OCI-LY1 (cell line): ENCODE results near the gene GIPR.

Experiments used
- H2AFZ ChIP-seq: fragments of 200-600 bp; sonication (generic), shearing (Covaris generic); 2 replicates; pipeline ENCODE4 v1.6.0; 2014; ENCODE audit warnings: antibody characterized with exemption, mild to moderate bottlenecking, low read length
- H3F3A ChIP-seq: fragments of 200-600 bp; sonication (generic), shearing (Covaris generic); 2 replicates; pipeline ENCODE4 v1.6.0; 2014; ENCODE audit warnings: mild to moderate bottlenecking, antibody characterized with exemption, low read length, moderate library complexity; ENCODE audit not compliant: insufficient read depth
- H3K27ac ChIP-seq: fragments of 200-600 bp; sonication (generic); 2 replicates; pipeline ENCODE4 v1.5.1; 2014; ENCODE audit warnings: low read length, mixed run types, mild to moderate bottlenecking, low read depth; ENCODE audit not compliant: poor library complexity, severe bottlenecking
- H3K27me3 ChIP-seq: fragments of 200-600 bp; sonication (generic); 2 replicates; pipeline ENCODE4 v1.6.0; 2014; ENCODE audit warnings: antibody characterized with exemption, mild to moderate bottlenecking, low read length, moderate library complexity; ENCODE audit not compliant: insufficient read depth
- H3K36me3 ChIP-seq: fragments of 200-600 bp; sonication (generic); 2 replicates; pipeline ENCODE4 v1.6.1; 2014; ENCODE audit warnings: mild to moderate bottlenecking, antibody characterized with exemption, low read length, moderate library complexity, mixed read lengths; ENCODE audit not compliant: insufficient read depth
- H3K4me1 ChIP-seq: fragments of 200-600 bp; sonication (generic); 2 replicates; pipeline ENCODE4 v1.5.1; 2014; ENCODE audit warnings: mild to moderate bottlenecking, low read length, moderate library complexity; ENCODE audit not compliant: insufficient read depth, severe bottlenecking
- H3K4me2 ChIP-seq: fragments of 200-600 bp; sonication (generic), shearing (Covaris generic); 2 replicates; pipeline ENCODE4 v1.6.1; 2014; ENCODE audit warnings: low read length
- H3K4me3 ChIP-seq: fragments of 200-600 bp; sonication (generic); 2 replicates; pipeline ENCODE4 v1.5.1; 2014; ENCODE audit warnings: low read length, low read depth, mild to moderate bottlenecking, mixed read lengths; ENCODE audit not compliant: poor library complexity, severe bottlenecking
- H3K79me2 ChIP-seq: fragments of 200-600 bp; shearing (Covaris generic); 2 replicates; pipeline ENCODE4 v1.6.1; 2016; ENCODE audit warnings: mixed run types, low read length, mixed read lengths; ENCODE audit not compliant: insufficient read depth
- H3K9ac ChIP-seq: fragments of 200-600 bp; sonication (generic), shearing (Covaris generic); 2 replicates; pipeline ENCODE4 v1.6.1; 2014; ENCODE audit warnings: mild to moderate bottlenecking, low read length, mixed read lengths
- H3K9me2 ChIP-seq: fragments of 200-600 bp; sonication (generic), shearing (Covaris generic); 2 replicates; pipeline ENCODE4 v1.6.1; 2014; ENCODE audit warnings: low read depth, mild to moderate bottlenecking, low read length, mixed read lengths
- H3K9me3 ChIP-seq: fragments of 200-600 bp; shearing (Covaris generic); 2 replicates; pipeline ENCODE4 v1.6.1; 2014; ENCODE audit warnings: low read length, mixed read lengths
- H4K20me1 ChIP-seq: fragments of 200-600 bp; sonication (generic), shearing (Covaris generic); 2 replicates; pipeline ENCODE4 v1.6.0; 2016; ENCODE audit warnings: mild to moderate bottlenecking, low read length; ENCODE audit not compliant: insufficient read depth
- EZH2 ChIP-seq: fragments of 200-600 bp; sonication (generic), shearing (Covaris generic); IDR thresholded peaks from 2 replicates; pipeline ENCODE4 v1.8.0; 2017; ENCODE audit warnings: borderline replicate concordance, mixed run types, mild to moderate bottlenecking, antibody characterized with exemption, low read length, moderate library complexity, mixed read lengths
- TF ChIP-seq, protein P1 (sequence below): fragments of 200-600 bp; sonication (generic), shearing (Covaris generic); IDR thresholded peaks from 2 replicates; pipeline ENCODE4 v1.5.1; 2017; ENCODE audit warnings: mild to moderate bottlenecking, antibody characterized with exemption, low read length, moderate library complexity, mixed read lengths

Gene GIPR

GRCh38 chr19:45713141-45713540 is 45.1 kb downstream of the GIPR start:
- Histone ChIP-seq H3K4me1 (peaks cover 41% of the 10 kb centered on the region), H3K9ac (no peak overlapping the region), H2AFZ (no peak overlapping the region), H3K36me3 (peaks cover 26% of the 10 kb centered on the region), H3K27ac (no peak overlapping the region), H3K4me2 (no peak overlapping the region), H3F3A (peaks cover 5% of the 10 kb centered on the region; the same call in 1 of the 2 replicates), H3K4me3 (no peak overlapping the region), H4K20me1 (no peaks in the 10 kb centered on the region), H3K27me3 (no peaks in the 10 kb centered on the region), H3K9me2 (no peaks in the 10 kb centered on the region), H3K79me2 (peaks cover 21% of the 10 kb centered on the region), H3K9me3 (no peaks in the 10 kb centered on the region)
- no peak for TF ChIP-seq EZH2
- TF ChIP-seq, protein P1, sequence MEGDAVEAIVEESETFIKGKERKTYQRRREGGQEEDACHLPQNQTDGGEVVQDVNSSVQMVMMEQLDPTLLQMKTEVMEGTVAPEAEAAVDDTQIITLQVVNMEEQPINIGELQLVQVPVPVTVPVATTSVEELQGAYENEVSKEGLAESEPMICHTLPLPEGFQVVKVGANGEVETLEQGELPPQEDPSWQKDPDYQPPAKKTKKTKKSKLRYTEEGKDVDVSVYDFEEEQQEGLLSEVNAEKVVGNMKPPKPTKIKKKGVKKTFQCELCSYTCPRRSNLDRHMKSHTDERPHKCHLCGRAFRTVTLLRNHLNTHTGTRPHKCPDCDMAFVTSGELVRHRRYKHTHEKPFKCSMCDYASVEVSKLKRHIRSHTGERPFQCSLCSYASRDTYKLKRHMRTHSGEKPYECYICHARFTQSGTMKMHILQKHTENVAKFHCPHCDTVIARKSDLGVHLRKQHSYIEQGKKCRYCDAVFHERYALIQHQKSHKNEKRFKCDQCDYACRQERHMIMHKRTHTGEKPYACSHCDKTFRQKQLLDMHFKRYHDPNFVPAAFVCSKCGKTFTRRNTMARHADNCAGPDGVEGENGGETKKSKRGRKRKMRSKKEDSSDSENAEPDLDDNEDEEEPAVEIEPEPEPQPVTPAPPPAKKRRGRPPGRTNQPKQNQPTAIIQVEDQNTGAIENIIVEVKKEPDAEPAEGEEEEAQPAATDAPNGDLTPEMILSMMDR = no peak

DNA sequence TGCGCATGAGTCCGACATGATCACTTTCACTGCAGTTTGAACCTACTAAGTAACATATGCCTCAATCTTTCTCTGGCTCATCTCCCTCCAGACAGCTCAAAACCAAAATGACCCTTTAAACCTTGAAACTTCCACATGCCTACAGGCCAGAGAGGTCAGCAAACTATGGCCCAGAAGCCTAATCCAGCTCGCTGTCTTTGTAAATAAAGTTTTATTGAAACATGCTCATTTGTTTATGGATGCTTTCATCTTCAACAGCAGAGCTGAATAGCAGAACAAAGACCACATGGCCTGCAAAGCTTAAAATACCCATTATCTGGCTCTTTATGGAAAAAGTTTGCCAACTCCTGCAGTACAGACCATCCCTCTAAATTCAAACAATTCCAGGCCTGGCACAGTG is 47.1 kb downstream of the GIPR start:
- Histone ChIP-seq H3K36me3 (peaks cover 26% of the 10 kb centered on the region), H3K4me1 (peaks cover 45% of the 10 kb centered on the region), H3K4me3 (peak overlapping the region; percentile 76), H4K20me1 (no peaks in the 10 kb centered on the region), H3K9ac (peak overlapping the region; percentile 19; the same call in 1 of the 2 replicates), H3K27ac (peak overlapping the region; percentile 65), H3K9me2 (no peaks in the 10 kb centered on the region), H3K79me2 (peaks cover 21% of the 10 kb centered on the region), H3F3A (no peaks in the 10 kb centered on the region), H3K4me2 (peak overlapping the region; percentile 41), H3K27me3 (no peaks in the 10 kb centered on the region), H2AFZ (no peak overlapping the region), H3K9me3 (no peaks in the 10 kb centered on the region)
- no peak for TF ChIP-seq EZH2
- TF ChIP-seq, protein P1 = no peak

DNA sequence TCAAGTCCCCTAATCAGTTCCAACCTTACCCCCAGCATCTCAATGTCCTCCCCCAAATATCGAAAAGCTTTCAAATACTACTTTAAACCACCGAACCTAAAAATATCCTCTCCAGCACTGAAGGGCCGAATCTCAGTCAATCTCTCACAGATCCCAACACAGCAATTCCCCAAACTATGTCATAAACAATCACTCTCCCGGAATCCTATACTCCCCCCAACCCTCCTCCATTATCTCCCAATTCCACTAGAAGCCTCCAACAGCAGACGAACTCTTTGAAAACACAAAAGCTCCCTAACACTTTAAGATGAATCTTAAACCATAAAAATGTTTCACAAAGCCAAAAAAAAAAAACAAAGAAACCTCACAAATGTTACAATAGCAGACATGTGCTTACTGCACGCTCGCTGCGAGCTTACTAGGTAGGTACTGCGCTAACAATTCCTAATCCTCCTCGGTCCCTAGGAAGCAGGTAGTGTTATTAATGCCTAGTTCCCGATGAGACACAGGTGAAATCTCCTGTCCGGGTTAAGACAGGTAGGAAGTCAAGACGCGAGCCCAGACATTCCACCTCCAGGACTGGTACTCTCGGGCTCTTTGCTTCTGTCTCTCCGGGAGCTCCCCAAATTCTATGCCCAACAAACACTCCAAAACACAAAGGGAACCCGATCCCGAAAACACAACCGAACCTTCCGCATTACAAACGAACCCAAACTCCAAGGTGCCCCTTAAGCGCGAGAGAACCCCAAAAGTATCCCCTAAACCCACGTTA is 48.5 kb downstream of the GIPR start:
- no peaks in the 10 kb centered on the region for H4K20me1 ChIP-seq
- no peak overlapping the region for H2AFZ ChIP-seq
- H3K27me3 ChIP-seq = no peaks in the 10 kb centered on the region
- no peaks in the 10 kb centered on the region for H3K9me3 ChIP-seq
- H3K9me2 ChIP-seq = no peaks in the 10 kb centered on the region
- peaks cover 21% of the 10 kb centered on the region for H3K79me2 ChIP-seq
- H3K4me1 ChIP-seq = peaks cover 33% of the 10 kb centered on the region
- H3F3A ChIP-seq = no peaks in the 10 kb centered on the region
- H3K9ac ChIP-seq = peak overlapping the region; percentile 96
- H3K4me3 ChIP-seq = peak overlapping the region; percentile 76
- peak overlapping the region; percentile 83 for H3K4me2 ChIP-seq
- TF ChIP-seq, protein P1 = no peak
- TF ChIP-seq EZH2 = no peak
- peak overlapping the region; percentile 65 for H3K27ac ChIP-seq
- peaks cover 18% of the 10 kb centered on the region for H3K36me3 ChIP-seq
